Measurements from ENCODE around the gene KCND1.

DNA sequence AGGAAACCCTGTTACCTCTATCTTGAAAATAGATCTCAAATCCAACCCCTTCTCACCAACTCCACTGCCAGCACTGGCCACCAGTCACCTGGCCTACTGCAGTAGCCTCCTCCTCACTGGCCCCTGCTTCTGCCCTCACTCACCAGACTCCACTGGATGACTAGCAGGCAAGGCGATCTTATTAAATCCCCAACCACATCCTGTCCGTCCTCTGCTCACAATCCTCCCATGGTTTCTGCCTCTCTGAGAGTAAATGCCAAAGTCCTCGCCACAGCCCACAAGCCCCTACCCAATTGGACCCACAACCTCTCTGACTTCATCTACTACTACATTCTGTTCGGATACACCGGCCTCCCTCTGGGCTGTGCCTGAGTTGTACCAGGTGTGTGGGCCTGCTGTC, 47.4 kb downstream of the KCND1 start:
- TF ChIP-seq EZH2 (IDR thresholded peaks at IDR 0.05; ENCODE audit: low read depth, unreplicated experiment) (no peak), STAT1 (IDR thresholded peaks at IDR 0.05; ENCODE audit: unreplicated experiment) (no peak), POLR2AphosphoS5 (IDR thresholded peaks at IDR 0.05; ENCODE audit: low read depth) (no peak), EZH2phosphoT487 (IDR thresholded peaks at IDR 0.05; ENCODE audit: unreplicated experiment) (no peak), JUNB (IDR thresholded peaks at IDR 0.05; ENCODE audit: unreplicated experiment) (no peak)
- TF ChIP-seq, protein P1, sequence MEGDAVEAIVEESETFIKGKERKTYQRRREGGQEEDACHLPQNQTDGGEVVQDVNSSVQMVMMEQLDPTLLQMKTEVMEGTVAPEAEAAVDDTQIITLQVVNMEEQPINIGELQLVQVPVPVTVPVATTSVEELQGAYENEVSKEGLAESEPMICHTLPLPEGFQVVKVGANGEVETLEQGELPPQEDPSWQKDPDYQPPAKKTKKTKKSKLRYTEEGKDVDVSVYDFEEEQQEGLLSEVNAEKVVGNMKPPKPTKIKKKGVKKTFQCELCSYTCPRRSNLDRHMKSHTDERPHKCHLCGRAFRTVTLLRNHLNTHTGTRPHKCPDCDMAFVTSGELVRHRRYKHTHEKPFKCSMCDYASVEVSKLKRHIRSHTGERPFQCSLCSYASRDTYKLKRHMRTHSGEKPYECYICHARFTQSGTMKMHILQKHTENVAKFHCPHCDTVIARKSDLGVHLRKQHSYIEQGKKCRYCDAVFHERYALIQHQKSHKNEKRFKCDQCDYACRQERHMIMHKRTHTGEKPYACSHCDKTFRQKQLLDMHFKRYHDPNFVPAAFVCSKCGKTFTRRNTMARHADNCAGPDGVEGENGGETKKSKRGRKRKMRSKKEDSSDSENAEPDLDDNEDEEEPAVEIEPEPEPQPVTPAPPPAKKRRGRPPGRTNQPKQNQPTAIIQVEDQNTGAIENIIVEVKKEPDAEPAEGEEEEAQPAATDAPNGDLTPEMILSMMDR (conservative IDR thresholded peaks at IDR 0.05; ENCODE audit: low read depth in 2 of 2) = no peak
- TF ChIP-seq, protein P2, sequence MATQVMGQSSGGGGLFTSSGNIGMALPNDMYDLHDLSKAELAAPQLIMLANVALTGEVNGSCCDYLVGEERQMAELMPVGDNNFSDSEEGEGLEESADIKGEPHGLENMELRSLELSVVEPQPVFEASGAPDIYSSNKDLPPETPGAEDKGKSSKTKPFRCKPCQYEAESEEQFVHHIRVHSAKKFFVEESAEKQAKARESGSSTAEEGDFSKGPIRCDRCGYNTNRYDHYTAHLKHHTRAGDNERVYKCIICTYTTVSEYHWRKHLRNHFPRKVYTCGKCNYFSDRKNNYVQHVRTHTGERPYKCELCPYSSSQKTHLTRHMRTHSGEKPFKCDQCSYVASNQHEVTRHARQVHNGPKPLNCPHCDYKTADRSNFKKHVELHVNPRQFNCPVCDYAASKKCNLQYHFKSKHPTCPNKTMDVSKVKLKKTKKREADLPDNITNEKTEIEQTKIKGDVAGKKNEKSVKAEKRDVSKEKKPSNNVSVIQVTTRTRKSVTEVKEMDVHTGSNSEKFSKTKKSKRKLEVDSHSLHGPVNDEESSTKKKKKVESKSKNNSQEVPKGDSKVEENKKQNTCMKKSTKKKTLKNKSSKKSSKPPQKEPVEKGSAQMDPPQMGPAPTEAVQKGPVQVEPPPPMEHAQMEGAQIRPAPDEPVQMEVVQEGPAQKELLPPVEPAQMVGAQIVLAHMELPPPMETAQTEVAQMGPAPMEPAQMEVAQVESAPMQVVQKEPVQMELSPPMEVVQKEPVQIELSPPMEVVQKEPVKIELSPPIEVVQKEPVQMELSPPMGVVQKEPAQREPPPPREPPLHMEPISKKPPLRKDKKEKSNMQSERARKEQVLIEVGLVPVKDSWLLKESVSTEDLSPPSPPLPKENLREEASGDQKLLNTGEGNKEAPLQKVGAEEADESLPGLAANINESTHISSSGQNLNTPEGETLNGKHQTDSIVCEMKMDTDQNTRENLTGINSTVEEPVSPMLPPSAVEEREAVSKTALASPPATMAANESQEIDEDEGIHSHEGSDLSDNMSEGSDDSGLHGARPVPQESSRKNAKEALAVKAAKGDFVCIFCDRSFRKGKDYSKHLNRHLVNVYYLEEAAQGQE (IDR thresholded peaks at IDR 0.05; ENCODE audit: unreplicated experiment) = no peak
